ES-I3 (cell line): ENCODE measurements around the gene KRTAP2-1.
"Not testable (repeated sequence)": the region's sequence is repeated elsewhere in the genome, so short reads cannot be mapped to it uniquely, and the experiment has no call there.

Source experiments
- H3K36me3 ChIP-seq: 2 replicates; pipeline ENCODE4 v1.6.1; 2013; ENCODE audit warnings: mild to moderate bottlenecking, low read length, control low read depth, moderate library complexity; ENCODE audit not compliant: insufficient read depth
- H3K4me1 ChIP-seq: 2 replicates; pipeline ENCODE4 v1.6.1; 2013; ENCODE audit warnings: mild to moderate bottlenecking, control low read depth, low read length; ENCODE audit not compliant: insufficient read depth
- H3K9ac ChIP-seq: 2 replicates; pipeline ENCODE4 v1.6.1; 2013; ENCODE audit warnings: low read depth, mild to moderate bottlenecking, low read length, moderate library complexity
- H3K9me3 ChIP-seq: 2 replicates; pipeline ENCODE4 v1.6.1; 2013; ENCODE audit warnings: mild to moderate bottlenecking, low read length, moderate library complexity; ENCODE audit not compliant: control insufficient read depth, insufficient read depth

KRTAP2-1 gene

DNA sequence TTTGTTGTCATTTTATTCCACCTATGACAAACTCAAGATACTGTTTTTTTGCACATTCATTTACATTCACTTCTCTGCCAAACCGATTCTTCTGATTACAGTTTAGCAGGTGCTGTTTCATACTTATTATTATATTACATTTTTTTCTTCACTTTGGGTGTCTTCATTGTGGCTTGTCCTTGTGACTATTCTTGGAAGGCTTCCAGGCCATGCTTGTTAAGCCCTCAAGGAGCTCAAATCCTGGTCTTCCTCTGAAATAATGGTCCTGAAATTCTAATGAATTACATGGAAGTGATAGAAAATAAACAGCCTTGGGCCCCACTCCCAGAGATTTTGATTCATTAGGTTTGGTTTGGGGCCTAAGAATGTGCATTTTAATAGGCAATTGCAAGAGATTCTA, 17.2 kb upstream of the KRTAP2-1 start:
- Histone ChIP-seq H3K4me1 (0 out of 2 replicates have a peak, but pooled peaks cover 4% of the 10 kb centered on the region), H3K36me3 (no peaks in the 10 kb centered on the region), H3K9me3 (no peaks in the 10 kb centered on the region), H3K9ac (no peak overlapping the region)

DNA sequence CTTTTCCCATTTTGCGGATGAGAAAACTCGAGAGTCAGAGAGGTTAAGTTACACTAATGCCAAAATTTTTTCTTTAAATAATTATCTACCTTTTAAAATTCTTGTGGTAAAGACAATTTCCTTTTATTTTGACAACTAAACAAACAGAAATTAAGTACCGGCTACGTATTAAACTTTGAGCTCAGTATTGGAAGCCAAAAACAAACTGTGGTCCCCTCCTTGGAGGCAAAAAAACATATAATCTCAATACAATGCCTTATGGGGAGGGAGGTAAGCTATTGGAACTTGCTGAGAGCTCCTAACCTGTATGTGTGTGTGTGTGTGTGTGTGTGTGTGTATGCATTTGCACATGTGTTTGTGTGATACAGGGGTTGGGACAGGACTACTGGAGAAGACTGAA, 16.3 kb upstream of the KRTAP2-1 start:
- Histone ChIP-seq H3K9me3 (no peaks in the 10 kb centered on the region), H3K4me1 (0 out of 2 replicates have a peak, but pooled peaks cover 4% of the 10 kb centered on the region), H3K9ac (no peak overlapping the region), H3K36me3 (no peaks in the 10 kb centered on the region)

DNA sequence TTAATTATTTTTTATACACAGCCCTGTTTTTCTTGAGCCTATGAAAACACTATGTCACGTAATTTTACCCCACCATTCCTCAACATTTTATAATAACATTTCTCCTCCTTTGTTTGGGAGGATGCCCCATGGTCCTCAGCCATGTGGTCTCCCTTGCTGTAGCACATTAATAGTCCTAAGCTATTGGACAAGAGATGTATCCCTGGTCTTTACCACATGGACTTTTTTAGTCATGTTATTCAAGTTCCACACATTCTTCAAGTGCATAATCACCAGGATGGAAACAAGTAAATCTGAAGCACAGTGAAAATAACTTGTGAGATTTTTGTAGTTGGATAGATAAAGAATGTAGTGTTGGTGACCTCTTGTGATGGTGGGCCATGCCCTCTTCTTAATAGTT, 14.8 kb upstream of the KRTAP2-1 start:
- Histone ChIP-seq H3K36me3 (no peaks in the 10 kb centered on the region), H3K9ac (no peak overlapping the region), H3K9me3 (no peaks in the 10 kb centered on the region), H3K4me1 (0 out of 2 replicates have a peak, but pooled peaks cover 4% of the 10 kb centered on the region)

DNA sequence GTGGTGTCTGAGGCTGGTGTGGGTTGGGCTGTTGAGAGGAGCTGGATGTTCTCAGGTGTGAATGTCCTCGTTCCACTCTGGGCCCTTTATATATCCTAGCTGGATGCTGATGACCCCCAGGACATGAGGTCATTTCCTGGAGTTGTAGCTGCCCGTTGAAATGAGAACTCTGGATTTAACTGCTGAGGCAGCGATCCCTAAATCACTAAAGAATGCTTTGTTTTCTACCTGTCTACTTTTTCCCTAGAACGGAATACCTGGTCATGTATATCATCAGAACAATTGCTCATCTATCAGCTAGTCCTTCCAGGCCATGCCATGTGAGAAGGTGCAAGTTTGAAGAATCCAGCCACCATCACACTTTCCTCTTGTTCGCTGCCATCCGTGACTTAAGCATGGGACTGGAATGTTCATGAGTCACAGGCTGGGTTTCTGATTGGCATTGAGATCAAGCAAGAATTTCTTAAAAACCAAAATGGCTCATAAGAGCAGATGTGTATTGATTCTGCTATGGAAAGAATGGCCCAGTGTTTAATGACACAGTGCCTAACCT, 13.0 kb upstream of the KRTAP2-1 start, which contains the start of gene KRTAP2-3:
Gene KRTAP2-3, minus strand, starts transcription at position 63 of the 553 bp plus-strand sequence. CDS start 64 bp downstream, outside the sequence.
- H3K9me3 ChIP-seq = no peaks in the 10 kb centered on the region
- 0 out of 2 replicates have a peak, but pooled peaks cover 4% of the 10 kb centered on the region for H3K4me1 ChIP-seq
- no peak within 1 kb of the TSS for H3K9ac ChIP-seq
- H3K36me3 ChIP-seq = no peaks in the 10 kb centered on the region

DNA sequence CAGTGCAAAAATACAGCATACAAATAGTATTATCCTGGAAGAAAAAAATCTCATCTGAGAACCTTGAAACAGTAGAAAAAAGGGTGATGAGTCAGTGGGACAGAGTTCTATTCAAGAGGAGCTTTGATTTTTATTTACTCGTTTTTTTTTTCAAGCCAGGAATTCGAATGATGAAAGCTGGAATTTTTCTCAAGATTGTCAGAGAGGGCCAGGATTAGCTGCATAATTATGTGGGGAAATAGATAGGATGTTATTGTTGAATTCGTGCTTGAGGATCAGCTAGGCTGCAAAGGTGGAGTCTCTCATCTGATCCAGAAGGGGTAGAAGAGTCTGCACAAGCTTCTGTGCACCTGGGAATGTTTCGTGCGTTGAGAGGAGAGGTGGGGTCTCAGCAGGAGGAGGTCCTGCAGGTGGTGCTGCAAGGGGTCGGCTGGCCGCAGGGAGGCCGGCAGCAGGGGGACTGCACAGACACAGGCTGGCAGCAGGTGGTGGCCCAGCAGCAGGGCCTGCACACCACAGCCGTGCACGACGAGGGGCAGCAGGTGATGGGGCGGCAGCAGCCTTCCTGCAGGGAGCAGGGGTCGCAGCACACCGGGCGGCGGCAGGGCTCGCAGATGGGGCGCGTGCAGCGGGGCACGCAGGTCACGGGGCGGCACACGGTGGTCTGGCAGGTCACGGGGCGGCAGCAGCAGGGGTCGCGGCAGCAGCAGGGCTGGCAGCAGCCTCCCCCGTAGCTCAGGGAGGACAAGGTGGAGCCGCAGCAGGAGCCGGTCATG, 12.3 kb upstream of the KRTAP2-1 start:
- not testable (repeated sequence) for H3K9me3 ChIP-seq, H3K4me1 ChIP-seq, H3K36me3 ChIP-seq, H3K9ac ChIP-seq

DNA sequence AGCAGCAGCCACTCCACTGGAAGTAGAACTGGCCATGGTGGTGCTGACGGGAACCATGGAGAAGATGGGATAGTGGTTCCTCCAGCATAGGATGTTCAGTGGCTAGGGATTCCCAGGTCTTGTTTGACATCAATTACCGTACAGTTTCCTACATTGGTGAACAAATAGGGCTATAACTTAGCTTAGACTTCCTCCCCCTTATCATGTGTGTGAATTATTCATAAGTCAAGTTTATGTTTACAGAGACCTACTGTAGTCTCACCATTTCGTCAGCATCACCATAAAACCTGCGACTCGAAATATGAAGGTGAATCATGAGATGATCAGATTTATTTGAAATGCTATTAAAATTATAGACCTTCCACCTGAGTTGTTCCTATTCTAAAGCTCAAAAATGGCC, 11.6 kb upstream of the KRTAP2-1 start:
- no peak overlapping the region for H3K9ac ChIP-seq
- 0 out of 2 replicates have a peak, but pooled peaks cover 4% of the 10 kb centered on the region for H3K4me1 ChIP-seq
- H3K9me3 ChIP-seq = no peaks in the 10 kb centered on the region; the same call in 1 of the 2 replicates
- no peaks in the 10 kb centered on the region for H3K36me3 ChIP-seq

DNA sequence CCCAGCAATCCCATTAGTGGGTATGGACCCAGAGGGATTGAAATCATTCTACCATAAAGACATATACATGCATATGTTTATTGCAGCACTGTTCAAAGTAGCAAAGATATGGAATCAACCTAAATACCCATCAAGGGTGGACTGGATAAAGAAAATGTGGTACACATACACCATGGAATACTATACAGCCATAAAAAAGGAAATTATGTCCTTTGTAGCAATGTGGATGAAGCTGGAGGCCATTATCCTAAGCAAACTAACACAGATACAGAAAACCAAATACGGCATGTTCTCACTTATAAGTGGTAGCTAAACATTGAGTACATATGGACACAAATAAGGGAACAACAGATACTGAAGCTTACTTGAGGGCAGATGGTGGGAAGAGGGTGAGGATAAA, 10.4 kb upstream of the KRTAP2-1 start:
- 0 out of 2 replicates have a peak, but pooled peaks cover 4% of the 10 kb centered on the region for H3K4me1 ChIP-seq
- no peak overlapping the region for H3K9ac ChIP-seq
- no peaks in the 10 kb centered on the region; the same call in 1 of the 2 replicates for H3K9me3 ChIP-seq
- H3K36me3 ChIP-seq = no peaks in the 10 kb centered on the region

DNA sequence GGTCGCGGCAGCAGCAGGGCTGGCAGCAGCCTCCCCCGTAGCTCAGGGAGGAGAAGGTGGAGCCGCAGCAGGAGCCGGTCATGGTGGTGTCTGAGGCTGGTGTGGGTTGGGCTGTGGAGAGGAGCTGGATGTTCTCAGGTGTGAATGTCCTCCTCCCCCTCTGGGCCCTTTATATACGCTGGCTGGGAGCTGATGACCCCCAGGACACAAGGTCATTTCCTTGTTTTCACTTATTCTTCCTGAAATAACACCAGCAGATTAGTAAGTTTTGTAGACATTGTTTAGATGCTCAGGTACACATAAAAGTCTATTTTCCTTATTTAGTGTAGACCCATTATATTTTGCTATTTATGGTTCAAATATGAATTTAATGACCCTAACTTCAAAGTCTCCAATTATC, 8.0 kb upstream of the KRTAP2-1 start, which contains the start of gene KRTAP2-2:
Gene KRTAP2-2, minus strand, starts transcription at position 101 of the 400 bp plus-strand sequence. Its CDS starts 19 bp downstream, at position 82.
- not testable (repeated sequence) for H3K36me3 ChIP-seq, H3K9me3 ChIP-seq, H3K4me1 ChIP-seq, H3K9ac ChIP-seq

DNA sequence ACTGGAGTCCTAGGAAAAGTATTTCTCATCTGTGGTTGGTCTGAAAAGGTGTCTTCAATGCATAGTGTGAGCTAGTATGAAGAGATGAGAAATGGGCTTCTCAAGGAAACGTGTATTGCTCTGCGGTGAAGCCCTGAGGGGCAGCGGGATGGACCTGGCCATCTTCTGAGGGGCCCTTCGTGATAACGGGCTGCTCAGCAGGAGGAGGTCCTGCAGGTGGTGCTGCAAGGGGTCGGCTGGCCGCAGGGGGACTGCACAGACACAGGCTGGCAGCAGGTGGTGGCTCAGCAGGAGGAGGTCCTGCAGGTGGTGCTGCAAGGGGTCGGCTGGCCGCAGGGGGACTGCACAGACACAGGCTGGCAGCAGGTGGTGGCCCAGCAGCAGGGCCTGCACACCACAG, 7.4 kb upstream of the KRTAP2-1 start:
- H3K36me3 ChIP-seq, H3K9ac ChIP-seq, H3K9me3 ChIP-seq, H3K4me1 ChIP-seq: not testable (repeated sequence)

DNA sequence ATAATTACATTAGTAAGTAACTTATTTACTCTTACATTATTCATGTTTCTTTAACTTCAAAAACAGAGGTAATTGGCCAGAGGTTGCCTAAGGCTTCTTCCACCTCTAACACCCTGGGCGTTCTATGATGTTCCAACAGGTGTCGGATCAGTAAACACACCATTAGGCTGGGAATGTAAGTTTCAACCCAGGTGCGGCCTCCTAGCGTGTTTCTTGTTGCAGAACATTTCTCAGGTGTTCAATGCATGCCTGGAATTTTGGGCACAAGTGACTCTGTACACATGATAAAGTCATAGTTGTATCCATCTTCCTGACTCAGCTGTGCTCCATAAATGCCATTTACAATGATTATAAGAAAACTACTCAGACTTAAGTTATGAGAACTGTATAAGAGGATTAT, 6.9 kb upstream of the KRTAP2-1 start:
- Histone ChIP-seq H3K4me1 (0 out of 2 replicates have a peak, but pooled peaks cover 3% of the 10 kb centered on the region), H3K9me3 (no peaks in the 10 kb centered on the region; the same call in 1 of the 2 replicates), H3K36me3 (no peaks in the 10 kb centered on the region), H3K9ac (no peak overlapping the region)

DNA sequence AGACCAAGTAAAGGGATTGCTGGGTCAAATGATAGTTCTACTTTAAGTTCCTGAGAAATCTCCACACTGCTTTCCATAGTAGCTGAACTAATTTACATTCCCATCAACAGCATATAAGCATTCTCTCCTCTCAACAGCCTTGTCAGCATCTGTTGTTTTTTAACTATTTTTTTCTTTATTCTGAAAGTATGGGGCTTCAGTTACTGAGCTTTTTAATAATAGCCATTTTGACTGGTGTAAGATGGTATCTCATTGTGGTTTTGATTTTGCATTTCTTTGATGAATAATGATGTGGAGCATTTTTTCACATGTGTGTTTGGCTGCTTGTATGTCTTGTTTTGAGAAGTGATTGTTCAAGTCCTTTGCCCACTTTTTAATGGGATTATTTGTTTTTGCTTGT, 5.5 kb upstream of the KRTAP2-1 start:
- no peak overlapping the region for H3K9ac ChIP-seq
- H3K4me1 ChIP-seq = peaks cover 7% of the 10 kb centered on the region; the same call in 1 of the 2 replicates
- H3K9me3 ChIP-seq = no peaks in the 10 kb centered on the region; the same call in 1 of the 2 replicates
- H3K36me3 ChIP-seq = no peaks in the 10 kb centered on the region

DNA sequence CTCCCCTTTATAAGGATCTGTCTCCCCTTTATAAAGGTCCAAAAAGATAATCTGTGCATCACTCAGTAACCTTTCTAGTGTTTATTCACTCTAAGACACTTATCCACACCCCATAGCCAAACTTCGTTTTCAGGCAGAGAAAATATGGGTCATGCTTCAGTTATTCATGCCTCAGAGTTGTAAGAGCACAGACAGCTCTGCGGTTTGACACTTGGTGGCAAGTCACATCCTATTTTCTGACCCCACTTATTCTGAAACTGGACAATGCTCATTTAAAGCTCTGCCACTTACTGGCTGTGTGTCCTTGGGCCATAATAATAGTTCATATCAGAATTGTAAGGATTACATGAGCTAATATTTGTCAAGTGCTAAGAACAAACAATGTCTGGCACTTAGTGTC, 2.0 kb upstream of the KRTAP2-1 start:
- Histone ChIP-seq H3K9me3 (no peaks in the 10 kb centered on the region; the same call in 1 of the 2 replicates), H3K9ac (no peak overlapping the region), H3K4me1 (peaks cover 7% of the 10 kb centered on the region; the same call in 1 of the 2 replicates), H3K36me3 (no peaks in the 10 kb centered on the region)

DNA sequence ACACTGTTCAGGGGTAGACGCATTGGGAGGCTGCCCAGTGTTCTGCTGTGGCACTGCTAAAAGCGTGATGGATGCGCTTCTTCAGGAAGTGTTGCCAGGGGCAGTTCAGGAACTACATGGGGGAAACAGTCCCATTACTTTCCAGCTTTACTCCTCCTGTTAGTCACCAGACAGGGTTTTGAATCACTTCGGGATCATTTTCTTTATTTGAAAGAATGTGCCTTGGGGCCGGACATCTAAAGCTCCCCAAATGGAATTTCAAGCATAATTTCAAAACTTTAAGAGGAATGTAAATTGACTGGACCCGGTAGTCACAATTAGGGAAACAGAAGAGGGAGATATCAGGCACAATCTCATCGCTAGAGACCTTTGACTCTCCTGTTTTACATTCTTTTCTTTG, 1.3 kb upstream of the KRTAP2-1 start:
- no peaks in the 10 kb centered on the region for H3K36me3 ChIP-seq
- H3K9me3 ChIP-seq = no peaks in the 10 kb centered on the region
- H3K9ac ChIP-seq = no peak overlapping the region
- peaks cover 7% of the 10 kb centered on the region; the same call in 1 of the 2 replicates for H3K4me1 ChIP-seq

DNA sequence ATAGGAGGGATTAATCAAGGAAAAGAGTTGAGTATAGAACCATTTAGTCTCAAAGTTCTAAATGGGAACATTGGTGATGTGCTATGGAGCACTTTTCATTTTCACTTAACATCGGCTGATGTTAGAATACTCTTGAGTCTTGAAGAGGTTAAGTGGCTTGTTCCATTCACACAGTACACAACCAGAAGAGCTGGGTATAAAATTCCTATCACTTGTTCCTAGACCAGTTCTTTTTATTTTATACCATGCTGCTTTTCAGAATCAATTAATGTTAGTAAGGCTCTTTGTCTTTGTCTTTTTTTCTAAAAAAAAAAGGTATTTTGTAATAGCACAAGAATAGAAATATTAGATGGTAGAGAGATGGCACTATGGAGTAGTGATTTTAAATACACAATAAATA, 4.2 kb downstream of the KRTAP2-1 start:
- H3K36me3 ChIP-seq = no peaks in the 10 kb centered on the region
- no peak overlapping the region for H3K9ac ChIP-seq

More for the DNA sequence above, 4.2 kb downstream of the KRTAP2-1 start:
- Histone ChIP-seq H3K4me1 (peaks cover 10% of the 10 kb centered on the region; the same call in 1 of the 2 replicates), H3K9me3 (no peaks in the 10 kb centered on the region)
